ENCODE measurements around the gene NUDC. TPM values are rescaled to one million over a fixed set of nuclear protein-coding genes. Genes with fewer than 3 reads are reported as not detected.
A peak's percentile ranks its signal among the peaks of the same experiment; 100 is the strongest.

Gene NUDC
- total and polyA plus RNA-seq, 10 of the 15 experiments (the other 5 are each of a cell fraction or from before 2014, with no cell fraction given) = 5.5 to 227 (median 67.4) TPM

GRCh38 chr1:26932531-26932930 is 11.0 kb downstream of the NUDC start:
- ChIA-PET POLR2A (interaction anchor here (0.7 kb wide), 1 partner anchor 11 kb away, joined by 3 read pairs; no protein-coding TSS in a partner anchor), CTCF (no interaction called here), SMC1A (ENCODE audit: uncharacterized antibody, unreplicated experiment) (no interaction called here), RAD21 (ENCODE audit: unreplicated experiment) (no interaction called here)
- Histone ChIP-seq H3K9me3 (replicated peaks; ENCODE audit: control insufficient read depth, insufficient read depth, low read length) (no peaks in the 10 kb centered on the region), H3K27me3 (replicated peaks in 1 of 2; ENCODE audit: control insufficient read depth in 2 of 2, insufficient read depth in 2 of 2, low read length in 1 of 2) (no peaks in the 10 kb centered on the region), H3K79me2 (ENCODE audit: control insufficient read depth, insufficient read depth, low read length) (peaks cover 2% of the 10 kb centered on the region), H3K36me3 (ENCODE audit: control insufficient read depth in 2 of 2, insufficient read depth in 2 of 2, low read length in 1 of 2) (peaks cover 8 to 12% of the 10 kb centered on the region in 2 experiments; a peak in 3 of 4 replicates), H3K4me1 (ENCODE audit: control insufficient read depth, insufficient read depth, low read length) (peaks cover 4% of the 10 kb centered on the region; the same call in 1 of the 2 replicates), H2AFZ (ENCODE audit: control insufficient read depth, low read depth, low read length) (no peak overlapping the region), H3K27ac (ENCODE audit: control insufficient read depth, insufficient read depth) (no peak overlapping the region), H3K4me3 (no peak overlapping the region), H3K9ac (ENCODE audit: control insufficient read depth, insufficient read depth, low read length) (no peak overlapping the region), H4K20me1 (ENCODE audit: control insufficient read depth, insufficient read depth) (no peaks in the 10 kb centered on the region), H3K4me2 (ENCODE audit: control insufficient read depth, insufficient read depth) (no peak overlapping the region)
- BruUV-seq (replicated peaks) = no TSS peak
- in situ Hi-C loops (cut with MboI) (no loop called here), intact Hi-C loops (cut with micrococcal nuclease; ENCODE audit: unreplicated experiment) (no loop called here)
- 34% methylated on average over 3 of the region's 3 CpGs for WGBS (ENCODE audit: insufficient coverage, insufficient replicate concordance, low lambda C conversion rate, missing lambda C conversion rate)
- DNase-seq (ENCODE audit: low read depth, low spot score) (peak; percentile 37), FAIRE-seq (peak; percentile 84), ATAC-seq (peak; percentile 98)
- TF ChIP-seq E2F8 (IDR thresholded peaks at IDR 0.05; ENCODE audit: low read depth, partially characterized antibody) (no peak), ZNF384 (IDR thresholded peaks at IDR 0.05; ENCODE audit: borderline replicate concordance, low read depth, low read length) (no peak), CHD1 (IDR thresholded peaks at IDR 0.05; ENCODE audit: low read depth, low read length) (no peak), LARP7 (IDR thresholded peaks at IDR 0.05) (no peak), PAX5 (IDR thresholded peaks at IDR 0.05; ENCODE audit: borderline replicate concordance, low read depth, low read length) (no peak), HDAC6 (IDR thresholded peaks at IDR 0.05; ENCODE audit: unreplicated experiment) (no peak), ETV6 (conservative IDR thresholded peaks at IDR 0.05 in 1 of 2, IDR thresholded peaks at IDR 0.05 in 1 of 2; ENCODE audit: borderline replicate concordance in 1 of 2, low read depth in 1 of 2) (no peak), E4F1 (IDR thresholded peaks at IDR 0.05; ENCODE audit: borderline replicate concordance, partially characterized antibody) (no peak), NFYA (IDR thresholded peaks at IDR 0.05; ENCODE audit: borderline replicate concordance, low read depth, low read length) (no peak), GABPA (IDR thresholded peaks at IDR 0.05; ENCODE audit: low read depth) (no peak), RAD51 (IDR thresholded peaks at IDR 0.05) (no peak), RCOR1 (conservative IDR thresholded peaks at IDR 0.05; ENCODE audit: low read depth, low read length) (no peak), E2F4 (IDR thresholded peaks at IDR 0.05; ENCODE audit: low read depth, low read length) (no peak), SPI1 (IDR thresholded peaks at IDR 0.05; ENCODE audit: borderline replicate concordance, insufficient read depth, low read depth, low read length) (peak; percentile 94), DPF2 (IDR thresholded peaks at IDR 0.05) (0 out of 2 replicates have a peak, but pooled peaks have one; percentile 30), MEF2A (IDR thresholded peaks at IDR 0.05; ENCODE audit: insufficient read depth, low read depth, low read length) (no peak), ELK1 (IDR thresholded peaks at IDR 0.05; ENCODE audit: low read depth, low read length) (no peak), NR2C2 (IDR thresholded peaks at IDR 0.05; ENCODE audit: borderline replicate concordance, control insufficient read depth, insufficient read length, low read depth) (no peak)

Measured in GM12878 (cell line).